HEK293T (cell line): ENCODE measurements around the gene ZBTB17.

Experiments used
- CTBP1 ChIP-seq: fragments of 450-650 bp; IDR thresholded peaks from 2 replicates; pipeline ENCODE4 v1.6.1; 2016; ENCODE audit warnings: borderline replicate concordance
- FOXM1 ChIP-seq: fragments of 450-650 bp; IDR thresholded peaks from 2 replicates; pipeline ENCODE4 v1.6.1; 2017; ENCODE audit warnings: mild to moderate bottlenecking, borderline replicate concordance
- ZNF384 ChIP-seq: fragments of 450-650 bp; IDR thresholded peaks from 2 replicates; pipeline ENCODE4 v1.6.1; 2016

DNA sequence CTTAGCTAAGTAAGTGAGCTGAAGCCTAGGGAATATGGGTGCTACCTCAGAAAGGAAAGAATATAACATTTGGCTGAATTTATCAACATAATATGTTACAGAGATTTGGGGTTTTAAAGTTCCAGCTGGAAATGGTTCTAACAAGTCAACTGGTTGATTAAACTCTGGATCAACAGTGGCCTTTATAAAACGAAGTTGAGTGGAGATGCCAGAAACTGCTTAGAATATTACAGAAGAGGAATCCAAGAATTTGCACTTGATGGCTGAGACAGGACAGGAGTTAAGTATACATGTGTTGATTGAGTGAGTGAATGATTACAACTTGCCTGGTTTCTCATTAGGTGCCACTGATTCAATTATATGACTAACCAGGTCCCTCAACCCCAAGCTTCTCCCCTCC lies 7.4 kb upstream of the ZBTB17 start:
- no peak for TF ChIP-seq CTBP1
- TF ChIP-seq ZNF384, result no peak
- TF ChIP-seq FOXM1, result no peak
